GM19463 (cell line): ENCODE data around the gene TSC22D2.

ENCODE experiments used
- ATAC-seq: cut with Tn5 transposase; IDR thresholded peaks from one replicate; pipeline ENCODE4 v1.9.1; 2021; ENCODE audit warnings: mild to moderate bottlenecking, moderate library complexity; ENCODE audit not compliant: unreplicated experiment

TSC22D2 gene

DNA sequence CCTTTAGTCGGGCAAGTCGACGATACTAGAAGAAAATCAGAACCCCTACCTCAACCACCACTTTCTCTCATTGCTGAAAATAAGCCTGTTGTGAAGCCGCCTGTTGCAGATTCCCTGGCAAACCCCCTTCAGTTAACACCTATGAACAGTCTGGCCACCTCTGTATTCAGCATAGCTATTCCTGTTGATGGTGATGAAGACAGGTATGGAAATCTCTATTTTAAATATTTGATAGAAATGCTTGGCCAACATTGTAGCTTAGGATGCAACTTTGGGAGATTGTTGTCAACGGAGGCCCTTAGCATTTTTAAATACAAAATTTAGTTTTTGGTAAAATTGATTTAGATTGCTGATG lies 3.0 kb downstream of the TSC22D2 start:
- ATAC-seq, result no peak

DNA sequence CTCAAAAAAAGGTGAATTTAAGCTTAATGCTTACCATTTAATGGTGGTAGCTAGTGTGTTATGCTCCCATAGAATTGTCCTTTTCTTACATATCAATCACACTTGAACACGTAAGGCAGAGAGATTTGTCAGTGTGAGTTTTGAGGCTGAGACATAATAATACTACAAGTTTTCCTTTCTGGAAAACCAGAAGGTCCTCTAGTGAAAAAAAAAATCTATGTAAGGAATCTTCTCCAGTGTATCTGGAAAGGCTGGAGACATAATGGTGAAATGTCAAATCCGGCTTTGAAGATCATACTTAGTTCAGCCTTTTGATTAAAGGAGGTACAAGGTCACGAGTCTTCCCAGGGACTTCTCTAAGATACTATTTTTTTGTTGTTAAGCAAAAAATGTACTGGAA lies 3.4 kb downstream of the TSC22D2 start:
- ATAC-seq, result no peak

DNA sequence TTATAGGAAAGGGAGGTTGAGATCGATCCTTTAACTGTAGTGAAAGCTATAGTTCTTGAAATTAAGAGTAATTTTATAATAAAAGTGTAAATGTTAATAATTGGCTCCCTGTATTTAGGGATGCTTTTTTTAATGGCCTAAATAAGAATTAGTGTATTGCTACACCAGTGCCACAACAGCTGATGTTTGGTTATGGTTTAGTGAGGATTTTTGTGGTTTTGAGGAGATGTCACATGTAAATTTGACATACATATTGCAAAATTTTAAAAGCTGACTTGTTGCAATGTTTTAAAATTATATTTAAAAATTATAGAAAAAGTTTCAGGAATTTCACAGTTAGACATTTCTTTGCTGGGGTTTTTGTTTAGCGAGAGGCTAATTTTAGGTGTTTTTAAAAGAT lies 3.9 kb downstream of the TSC22D2 start:
- ATAC-seq, result no peak

DNA sequence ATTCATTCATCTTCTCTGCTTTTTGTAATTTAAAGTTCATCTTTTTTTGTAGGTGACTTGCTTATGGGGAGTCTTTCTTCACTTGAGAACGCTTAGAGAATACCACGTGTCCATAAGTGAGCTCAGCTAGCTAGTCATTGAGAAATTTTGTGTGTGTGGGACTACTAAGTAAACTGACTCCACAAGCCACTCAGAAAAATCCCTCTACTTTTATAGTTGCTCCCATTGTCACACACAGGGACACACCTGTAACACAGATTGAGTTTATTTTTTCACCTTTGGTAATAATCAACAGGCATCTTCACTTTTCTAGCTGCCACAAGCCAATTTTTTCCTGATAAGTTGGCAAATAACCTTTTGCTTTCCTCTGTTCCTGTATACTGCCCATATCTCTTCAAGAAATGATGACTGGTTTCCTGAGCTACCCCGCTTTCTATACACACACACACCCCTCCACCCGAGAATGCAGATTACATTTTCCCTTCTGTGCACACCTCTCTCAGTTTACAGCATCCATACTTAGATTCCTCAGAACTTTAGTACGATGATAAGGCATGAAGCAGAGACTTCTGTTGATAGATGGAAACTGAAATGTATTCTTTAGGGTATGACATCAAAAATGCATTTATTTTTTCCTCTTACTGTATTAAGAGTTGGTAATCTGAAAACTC lies 4.6 kb downstream of the TSC22D2 start:
- no peak for ATAC-seq

DNA sequence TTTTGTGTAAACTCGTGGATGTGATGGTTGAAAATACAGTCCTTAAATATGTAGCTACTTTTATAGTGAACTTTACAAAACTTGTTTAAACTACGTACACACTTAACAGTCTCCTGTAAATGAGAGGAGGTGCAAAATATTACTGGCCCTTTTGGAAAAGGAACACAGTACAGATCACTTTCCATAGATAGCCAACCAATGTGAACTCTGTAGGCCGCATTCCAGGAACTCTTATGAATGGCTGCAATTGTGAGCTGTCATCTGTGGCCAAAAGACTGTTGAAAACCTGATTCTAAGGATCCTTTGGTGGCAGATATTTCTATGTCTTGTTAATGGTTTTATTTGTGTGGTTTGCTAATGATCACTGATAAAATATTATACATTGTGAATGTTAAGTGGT lies 6.2 kb downstream of the TSC22D2 start:
- ATAC-seq, result no peak

DNA sequence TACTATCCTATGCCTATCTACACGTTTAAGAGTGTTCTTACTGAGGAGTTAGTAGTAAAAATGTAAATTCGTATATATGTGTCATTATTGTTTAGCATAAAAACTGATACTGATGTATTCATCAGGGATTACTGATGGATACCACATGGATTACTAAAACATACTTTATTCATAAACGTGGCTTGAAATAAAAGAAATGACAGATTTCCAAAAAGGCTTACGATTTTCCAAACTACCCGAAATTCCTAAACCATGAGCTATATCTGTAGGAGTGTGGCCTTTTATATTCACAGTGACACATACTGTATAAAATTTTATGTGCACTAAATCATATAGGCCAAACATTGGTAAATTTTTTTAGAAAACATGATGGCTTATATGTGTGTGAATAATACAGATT lies 6.9 kb downstream of the TSC22D2 start:
- ATAC-seq, result no peak

DNA sequence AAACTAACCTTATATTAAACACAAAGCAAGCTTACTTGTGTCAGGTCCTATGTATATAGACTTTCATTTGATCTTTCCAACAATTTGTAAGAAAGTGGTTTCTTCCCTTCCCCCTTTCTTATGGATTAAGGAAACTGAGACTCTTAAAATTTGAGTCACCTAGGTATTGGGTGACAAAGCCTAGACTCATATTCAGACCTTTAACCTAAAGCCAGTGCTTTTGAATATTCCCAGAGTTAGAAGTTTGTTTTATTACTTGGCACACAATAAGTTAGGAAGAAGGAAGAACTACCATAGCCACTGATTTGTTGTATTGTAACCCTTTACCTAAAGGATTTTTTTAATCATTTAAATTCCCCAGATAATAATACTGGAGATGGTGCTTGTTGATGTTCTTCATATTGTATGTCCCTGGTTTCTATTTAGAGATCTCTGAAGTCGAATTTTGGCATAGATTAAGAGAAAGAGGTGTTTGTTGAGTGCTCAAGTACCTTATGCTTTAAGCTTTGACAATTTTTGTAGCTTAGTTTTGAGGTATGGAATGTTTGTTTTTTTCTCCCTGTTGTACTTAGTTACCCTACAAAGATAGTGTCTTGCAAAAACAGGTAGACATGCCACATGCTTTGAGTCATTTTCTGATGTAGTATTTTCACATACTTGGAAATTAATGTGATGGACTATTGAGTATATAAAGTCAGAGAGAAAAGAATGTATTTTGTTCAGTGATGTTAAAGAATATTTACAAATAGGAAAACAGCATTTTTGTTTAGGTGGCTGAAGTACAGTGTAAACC lies 11.2 kb downstream of the TSC22D2 start:
- ATAC-seq, result no peak

DNA sequence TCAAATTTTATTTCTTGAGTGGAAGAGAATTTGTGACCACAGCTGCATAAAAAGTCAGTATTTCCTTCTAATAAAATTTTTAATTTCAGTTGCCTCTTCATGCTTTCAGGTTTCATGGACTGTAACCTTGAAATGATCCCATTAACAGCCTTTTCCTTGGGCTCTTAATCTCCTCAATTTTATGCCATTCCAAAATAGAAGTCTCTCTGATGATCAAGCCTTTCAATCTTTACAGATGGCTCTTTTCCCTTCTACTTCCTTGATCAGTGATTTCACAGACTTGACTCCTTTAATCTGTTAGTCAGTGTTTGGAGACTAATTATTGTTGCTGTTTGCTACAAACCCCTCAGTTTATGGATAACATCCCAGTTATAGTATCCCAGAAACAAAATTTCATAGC lies 11.9 kb downstream of the TSC22D2 start:
- ATAC-seq, result no peak

DNA sequence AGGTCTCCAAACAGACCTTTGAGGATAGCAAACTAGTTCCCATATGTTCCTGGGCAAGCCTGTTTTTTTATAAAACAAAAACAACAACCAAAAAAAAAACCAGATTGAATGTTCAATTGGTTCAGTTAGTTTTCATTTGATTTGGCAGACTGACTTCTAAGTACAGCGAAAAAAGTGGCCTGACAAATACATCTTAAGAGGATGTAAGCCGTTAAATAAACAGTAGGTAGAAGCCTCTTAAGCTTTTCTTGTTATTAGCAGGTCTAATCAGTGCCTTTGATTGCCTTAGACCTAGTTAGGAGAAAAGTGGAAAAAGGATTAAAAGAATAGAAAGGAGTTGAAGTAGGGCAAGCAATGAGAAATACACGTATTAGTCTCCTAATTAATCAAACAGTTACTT lies 13.2 kb downstream of the TSC22D2 start:
- ATAC-seq, result no peak

DNA sequence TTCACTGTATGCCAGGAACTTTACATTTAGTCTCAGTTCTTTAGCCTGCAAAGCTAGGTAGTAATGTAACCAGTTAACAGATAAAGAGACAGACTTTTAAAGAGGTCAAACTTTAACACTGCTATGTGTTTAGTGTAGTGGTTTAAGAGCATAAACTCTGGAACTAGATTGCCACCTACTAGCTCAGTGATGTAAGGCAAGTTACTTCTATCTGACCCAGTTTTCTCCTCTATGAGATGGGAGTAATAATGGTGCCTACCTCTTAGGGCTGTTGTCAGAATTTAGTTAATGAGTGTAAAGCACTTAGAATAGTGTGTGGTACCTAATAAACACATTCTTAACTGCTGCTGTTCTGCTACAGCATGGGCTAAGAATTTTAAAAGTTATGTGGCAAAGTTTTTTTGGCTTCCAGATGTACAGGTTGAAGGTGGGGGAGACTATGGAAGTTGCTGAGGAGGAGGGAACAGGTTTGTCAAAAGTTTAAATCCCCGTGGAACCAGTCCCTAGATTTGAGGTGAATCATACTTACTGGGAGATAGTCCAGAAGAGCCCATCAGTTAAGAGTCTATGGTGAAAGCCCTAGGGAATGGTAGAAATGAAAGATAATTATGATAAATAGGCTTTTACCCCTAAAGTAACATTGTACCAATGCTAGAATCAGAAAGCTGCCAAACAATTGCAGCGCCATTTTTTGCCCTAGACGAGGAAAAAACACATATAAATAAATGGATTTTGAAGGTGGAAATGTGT lies 13.9 kb downstream of the TSC22D2 start:
- no peak for ATAC-seq

DNA sequence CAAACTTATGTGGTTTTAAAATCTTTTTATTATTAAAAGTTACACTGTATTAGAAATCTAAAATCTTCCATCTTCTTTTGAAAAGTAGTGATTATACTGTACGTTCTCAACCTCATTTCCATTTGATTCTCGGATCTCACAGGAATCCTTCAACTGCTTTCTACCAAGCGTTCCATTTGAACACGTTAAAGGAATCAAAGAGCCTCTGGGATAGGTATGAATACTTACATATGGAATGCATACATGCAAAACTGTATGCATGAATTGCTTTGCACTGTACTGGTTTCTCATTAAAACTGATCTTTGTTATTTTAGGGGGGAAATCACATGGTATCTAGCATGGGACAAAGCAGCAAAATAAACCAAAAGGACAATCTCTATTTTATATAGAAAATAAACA lies 14.8 kb downstream of the TSC22D2 start:
- ATAC-seq, result no peak

DNA sequence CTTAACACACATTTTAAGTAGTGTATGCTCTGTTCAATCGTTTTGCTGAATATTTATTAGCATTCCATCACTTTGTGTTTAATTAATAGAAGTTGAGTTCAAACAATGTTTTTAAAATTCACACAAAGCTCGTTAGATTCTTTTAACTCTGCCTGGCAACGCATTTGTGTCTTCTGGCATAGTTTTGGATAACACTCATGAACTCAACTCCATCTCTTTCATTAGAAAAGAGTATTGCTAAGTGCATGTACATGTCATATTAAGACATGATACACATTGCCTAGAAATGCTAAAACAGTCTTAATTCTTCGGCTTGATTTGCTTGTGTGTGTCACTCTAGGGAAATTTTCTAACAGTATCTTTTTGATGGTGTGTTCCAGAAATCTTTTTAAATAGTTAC lies 15.7 kb downstream of the TSC22D2 start:
- ATAC-seq, result no peak

DNA sequence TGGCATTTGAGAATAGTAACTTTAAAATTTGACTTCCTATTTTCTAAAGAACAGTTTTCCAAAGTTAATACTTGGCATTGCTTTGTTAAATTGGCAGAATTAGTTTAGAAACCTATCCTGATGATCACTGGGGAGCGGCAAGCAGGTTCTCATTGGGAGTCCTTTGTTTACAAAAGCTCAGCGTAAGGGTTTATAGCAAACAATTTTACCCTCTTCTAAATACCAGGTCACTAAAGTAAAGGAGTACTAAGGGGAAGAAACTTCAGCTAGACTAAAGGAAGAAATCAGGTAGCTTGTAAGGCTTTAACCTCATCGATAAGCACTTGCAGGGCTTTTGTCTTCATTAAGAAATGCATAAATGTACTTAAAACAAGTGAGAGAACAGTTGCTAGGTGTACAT lies 18.2 kb downstream of the TSC22D2 start:
- ATAC-seq, result no peak

DNA sequence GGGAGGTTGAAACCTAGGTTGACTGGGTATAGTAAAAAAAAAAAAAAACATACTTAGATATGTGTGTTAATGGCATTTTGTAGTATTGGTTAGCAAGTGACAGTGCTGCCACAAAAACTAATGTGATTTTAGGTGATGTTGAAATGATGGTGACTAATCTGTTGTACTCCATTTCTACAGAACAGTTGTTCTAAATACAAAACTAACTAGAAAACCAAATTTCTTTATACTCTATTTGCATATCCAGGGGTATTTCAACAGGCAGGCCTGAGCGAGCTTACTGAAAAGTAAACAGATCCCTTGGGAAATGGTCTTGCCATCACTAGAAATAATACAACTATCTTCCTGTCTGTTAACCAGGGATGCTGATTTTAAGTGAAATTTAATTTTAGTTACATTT lies 20.5 kb downstream of the TSC22D2 start:
- no peak for ATAC-seq

DNA sequence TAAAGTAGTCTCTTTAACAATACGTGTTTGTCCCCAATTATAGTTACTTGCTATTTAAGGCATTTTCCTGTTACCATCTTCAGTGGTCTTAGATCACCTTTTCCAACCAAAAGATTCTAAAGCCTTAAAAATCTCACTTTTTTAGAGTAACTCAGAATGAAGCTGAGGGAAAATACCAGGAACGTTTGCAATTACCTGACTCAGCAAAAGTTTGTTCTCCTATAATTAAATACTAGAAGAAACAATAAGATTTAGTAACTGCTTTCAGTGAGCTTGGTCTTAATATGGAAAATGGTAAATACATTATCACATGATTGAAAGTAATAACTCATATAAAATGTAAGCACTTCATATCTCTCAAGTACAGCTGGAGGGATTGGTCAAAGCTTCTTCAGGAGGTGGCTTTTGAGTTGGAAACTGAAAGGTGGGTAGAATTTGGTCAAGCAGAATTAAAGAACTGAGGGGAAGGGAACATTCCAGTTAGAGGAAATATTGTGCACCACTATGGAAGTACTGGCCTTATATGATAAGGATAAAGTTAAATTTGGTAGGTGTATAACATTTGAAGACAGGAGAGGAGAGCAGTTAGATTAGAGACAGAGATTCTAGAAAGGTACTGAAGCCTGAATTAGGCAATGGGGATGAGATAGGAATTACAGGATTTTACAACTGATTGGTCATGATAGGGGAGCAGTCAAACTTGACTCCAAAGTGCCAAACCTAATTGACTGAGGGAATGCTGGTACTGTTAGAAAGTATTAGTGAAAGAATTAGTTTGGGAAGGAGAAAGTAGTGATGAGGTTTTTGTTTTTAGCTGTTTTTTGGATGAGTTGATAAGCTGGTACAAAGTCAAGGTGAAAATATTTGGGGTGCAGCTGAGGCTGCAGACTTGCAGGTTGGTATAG lies 21.9 kb downstream of the TSC22D2 start:
- ATAC-seq, result no peak

DNA sequence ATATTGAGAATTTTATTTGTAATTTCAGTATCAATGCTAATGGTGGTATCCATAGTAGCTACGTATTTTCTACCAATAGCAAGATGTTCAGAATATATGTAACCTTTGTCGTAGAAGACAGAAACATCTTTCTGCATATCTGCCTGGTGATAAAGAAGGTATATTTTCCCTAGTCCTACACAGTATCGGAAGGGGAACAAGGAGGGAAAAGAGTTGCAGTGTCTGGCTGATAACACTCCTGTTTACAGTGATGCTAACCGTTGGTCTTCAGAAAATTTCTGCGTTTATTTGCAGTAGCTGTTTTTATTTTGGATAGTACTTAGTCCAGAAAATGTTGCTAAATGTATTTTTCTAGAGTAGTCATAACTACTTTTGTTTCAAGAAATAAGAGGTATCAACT lies 25.2 kb downstream of the TSC22D2 start:
- no peak for ATAC-seq

DNA sequence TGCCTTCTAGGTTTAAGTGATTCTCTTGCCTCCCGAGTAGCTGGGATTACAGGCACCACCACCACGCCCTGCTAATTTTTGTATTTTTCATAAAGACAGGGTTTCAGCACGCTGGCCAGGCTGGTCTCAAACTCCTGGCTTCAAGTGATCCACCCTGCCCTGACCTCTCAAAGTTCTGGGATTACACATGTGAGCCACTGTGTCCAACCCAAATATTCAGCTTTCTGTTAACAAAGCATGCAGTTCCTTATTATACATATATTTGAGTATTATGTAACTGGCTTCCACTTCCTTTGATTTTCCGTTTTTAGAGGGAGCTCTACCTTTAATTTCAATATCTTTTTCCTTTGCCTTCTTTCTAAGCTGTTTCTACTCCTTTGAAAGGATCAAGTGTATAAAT lies 26.1 kb downstream of the TSC22D2 start:
- no peak for ATAC-seq

DNA sequence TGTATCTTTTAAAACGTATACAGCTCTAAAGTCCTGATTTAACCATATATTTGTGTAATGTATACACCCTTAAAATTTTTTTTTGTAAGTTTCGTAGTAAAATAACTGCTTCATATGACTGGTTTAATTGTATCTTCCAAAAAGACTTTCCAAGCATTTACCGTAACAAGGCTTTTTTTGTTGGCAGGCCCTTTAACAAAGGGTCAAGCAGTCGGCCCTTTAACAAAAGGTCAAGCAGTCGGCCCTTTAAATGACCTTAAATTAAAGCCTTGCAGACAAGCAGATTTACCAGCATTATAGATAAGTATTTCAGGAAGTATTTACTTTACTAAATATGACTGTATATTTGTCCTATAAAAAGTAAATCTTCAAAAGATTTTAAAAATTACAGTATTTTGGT lies 28.1 kb downstream of the TSC22D2 start:
- no peak for ATAC-seq

DNA sequence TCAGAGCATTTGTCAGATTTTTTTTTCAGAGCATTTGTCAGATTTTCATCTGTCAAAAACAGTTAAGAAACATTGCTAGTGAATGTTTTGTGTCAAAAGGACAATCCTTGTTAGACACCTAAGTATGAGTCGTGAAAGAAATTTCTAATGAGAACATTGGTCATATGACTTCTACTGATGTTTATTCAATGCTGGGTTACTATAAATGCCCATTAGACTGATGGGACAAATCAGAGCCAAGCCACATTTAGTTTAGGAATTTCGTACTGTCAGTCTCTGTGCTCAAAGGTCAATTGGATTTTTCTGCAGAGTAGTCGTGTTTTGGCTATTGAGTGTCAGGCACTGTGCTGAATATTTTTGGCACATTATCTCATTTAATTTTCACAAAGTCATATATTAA lies 31.6 kb downstream of the TSC22D2 start:
- ATAC-seq, result no peak

DNA sequence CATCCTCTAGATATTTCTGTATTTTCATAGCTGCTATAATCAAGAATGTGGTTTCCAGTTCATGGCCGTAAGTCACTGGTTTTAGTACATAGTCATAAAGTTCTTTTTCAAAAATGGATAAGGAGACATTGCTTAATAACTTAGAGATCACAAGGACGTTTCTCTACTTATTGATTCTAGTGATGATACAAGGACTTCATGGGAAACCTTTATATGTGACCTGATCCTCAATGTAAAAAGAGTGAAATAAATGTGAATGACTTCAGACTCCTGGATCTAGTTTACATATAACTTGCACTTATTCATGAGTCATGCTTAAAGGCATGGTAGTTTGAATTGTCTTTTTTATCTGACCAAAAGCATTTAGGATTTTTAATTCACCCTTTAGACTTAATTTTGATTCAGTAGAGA lies 35.2 kb downstream of the TSC22D2 start:
- ATAC-seq, result no peak

DNA sequence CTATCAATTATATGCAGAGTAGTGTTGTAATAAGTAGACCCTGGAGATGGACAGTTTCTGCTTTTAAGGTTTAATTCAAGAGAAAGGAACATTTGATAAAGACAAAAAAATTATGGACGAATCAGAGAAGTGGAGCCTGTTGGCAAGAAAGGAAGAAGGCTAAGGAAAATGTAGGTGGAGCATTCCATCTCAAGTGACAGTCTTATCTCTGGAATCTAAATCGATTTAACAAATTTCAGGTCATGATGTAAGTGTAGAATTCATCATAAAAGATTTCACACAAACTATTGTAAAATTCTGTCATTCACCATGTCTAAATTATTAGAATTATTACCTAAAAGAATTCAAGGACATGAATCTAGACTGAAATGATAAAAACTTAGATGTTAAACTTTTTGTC lies 36.3 kb downstream of the TSC22D2 start:
- no peak for ATAC-seq
